Kidney tubule cell (primary cell): Measurements from ENCODE around the gene DDIAS.
"Not testable (repeated sequence)": the region's sequence is repeated elsewhere in the genome, so short reads cannot be mapped to it uniquely, and the experiment has no call there.

Experiments
- DNase-seq: peaks from one replicate; pipeline ENCODE4 v3.0.0-alpha.2; 2018; ENCODE audit warnings: low spot score

DDIAS gene

GRCh38 chr11:82889133-82890001 is 12.2 kb upstream of the DDIAS start:
- no peak for DNase-seq

GRCh38 chr11:82890002-82890341 is 11.6 kb upstream of the DDIAS start:
- no peak for DNase-seq

GRCh38 chr11:82890936-82891335 is 10.6 kb upstream of the DDIAS start:
- no peak for DNase-seq

GRCh38 chr11:82892611-82893169 is 8.8 kb upstream of the DDIAS start:
- DNase-seq, result no peak

- DNase-seq, result no peak
Measured at GRCh38 chr11:82895437-82896091, 6.0 kb upstream of the DDIAS start.

- no peak for DNase-seq
Measured at GRCh38 chr11:82896183-82896582, 5.4 kb upstream of the DDIAS start.

- DNase-seq, result no peak
Measured at GRCh38 chr11:82898241-82898640, 3.3 kb upstream of the DDIAS start.

GRCh38 chr11:82899186-82899820 is 2.2 kb upstream of the DDIAS start:
- DNase-seq, result no peak

- DNase-seq, result no peak
Measured at GRCh38 chr11:82899957-82900276, 1.6 kb upstream of the DDIAS start.

- DNase-seq, result peak; percentile 94
Measured at GRCh38 chr11:82900277-82901164, 1.0 kb upstream of the DDIAS start, which contains the start of gene PRCP. Gene PRCP, minus strand, starts transcription at chr11:82900430. Its CDS starts 28 bp downstream, at chr11:82900402.

GRCh38 chr11:82901922-82902485 is 468 bp downstream of the DDIAS start:
- no peak for DNase-seq

GRCh38 chr11:82902880-82903279 is 1.3 kb downstream of the DDIAS start:
- DNase-seq, result no peak

- no peak for DNase-seq
Measured at GRCh38 chr11:82903843-82904586, 2.5 kb downstream of the DDIAS start.

GRCh38 chr11:82906236-82906635 is 4.7 kb downstream of the DDIAS start:
- peak; percentile 49 for DNase-seq

GRCh38 chr11:82906931-82907330 is 5.4 kb downstream of the DDIAS start:
- DNase-seq, result no peak

GRCh38 chr11:82907371-82907770 is 5.8 kb downstream of the DDIAS start:
- no peak for DNase-seq

GRCh38 chr11:82908311-82908710 is 6.8 kb downstream of the DDIAS start:
- no peak for DNase-seq

GRCh38 chr11:82909015-82909640 is 7.6 kb downstream of the DDIAS start:
- DNase-seq, result no peak

GRCh38 chr11:82919786-82920185 is 18.2 kb downstream of the DDIAS start:
- DNase-seq, result not testable (repeated sequence)

- DNase-seq, result not testable (repeated sequence)
Measured at GRCh38 chr11:82920227-82920626, 18.7 kb downstream of the DDIAS start.
